Caco-2 (cell line): ENCODE measurements around the gene DOCK10. TPM values are rescaled to one million over a fixed set of nuclear protein-coding genes. Genes with fewer than 3 reads are reported as not detected.

Source experiments
- BruUV-seq: library from RNA; stranded (reverse); fragments of 400-500 nt; replicated peaks from 2 replicates; lab custom pipeline; 2021; lab: Mats Ljungman, UMichigan
- CTCF ChIA-PET: fragments of 300-600 bp; sonication (Branson Sonifier 250); formaldehyde crosslinking; loops from one replicate; lab custom pipeline; 2022; ENCODE audit warnings: antibody characterized with exemption; lab: Charles Lee
- POLR2A ChIA-PET: fragments of 300-600 bp; sonication (Branson Sonifier 250); formaldehyde crosslinking; loops from one replicate; lab custom pipeline; 2022; ENCODE audit warnings: antibody characterized with exemption; lab: Charles Lee
- DNase-seq, 2 experiments: peaks; one replicate each; pipeline versions ENCODE4 v3.0.0 to v3.0.0-alpha.2; 2020 to 2022
- H3K27me3 ChIP-seq: replicated peaks from 2 replicates; pipeline ENCODE4 v1.6.0; 2011; ENCODE audit warnings: low read length; ENCODE audit not compliant: control insufficient read depth, insufficient read depth
- H3K36me3 ChIP-seq: 2 replicates; pipeline ENCODE4 v1.5.1; 2011; ENCODE audit warnings: low read length; ENCODE audit not compliant: control insufficient read depth, insufficient read depth
- H3K4me1 ChIP-seq: fragments of 250-450 bp; sonication (Bioruptor Pico); 2 replicates; pipeline ENCODE4 v1.5.1; 2020; ENCODE audit warnings: mild to moderate bottlenecking
- H3K4me3 ChIP-seq: 2 replicates; pipeline ENCODE4 v1.5.1; 2011; ENCODE audit warnings: low read depth, mild to moderate bottlenecking, control low read depth, low read length
- H3K9me3 ChIP-seq: fragments of 250-450 bp; sonication (Bioruptor Pico); 2 replicates; pipeline ENCODE4 v1.5.1; 2020; ENCODE audit warnings: mild to moderate bottlenecking, moderate library complexity
- H3K27ac Mint-ChIP-seq: one replicate; pipeline ENCODE4 v1.8.0; 2022; ENCODE audit warnings: mixed read lengths; ENCODE audit not compliant: unreplicated experiment
- H3K27me3 Mint-ChIP-seq: one replicate; pipeline ENCODE4 v1.8.0; 2022; ENCODE audit warnings: mixed read lengths; ENCODE audit not compliant: insufficient read depth, unreplicated experiment
- H3K36me3 Mint-ChIP-seq: one replicate; pipeline ENCODE4 v1.8.0; 2022; ENCODE audit warnings: mild to moderate bottlenecking, mixed read lengths; ENCODE audit not compliant: insufficient read depth, unreplicated experiment
- H3K4me1 Mint-ChIP-seq: one replicate; pipeline ENCODE4 v1.8.0; 2022; ENCODE audit warnings: low read depth, mixed read lengths; ENCODE audit not compliant: unreplicated experiment
- H3K4me3 Mint-ChIP-seq: one replicate; pipeline ENCODE4 v1.8.0; 2022; ENCODE audit warnings: mild to moderate bottlenecking, moderate library complexity, mixed read lengths; ENCODE audit not compliant: unreplicated experiment
- H3K9me3 Mint-ChIP-seq: one replicate; pipeline ENCODE4 v1.8.0; 2022; ENCODE audit warnings: mixed read lengths; ENCODE audit not compliant: unreplicated experiment
- CTCF ChIP-seq, 2 experiments: fragments of 200-600 bp in 1 of 2; IDR thresholded peaks; 1 replicate in 1 of 2; 2 replicates in 1 of 2; pipeline versions ENCODE4 v1.5.1 to v1.8.0; 2011 to 2022; ENCODE audit warnings: antibody characterized with exemption in 1 of 2, control low read depth in 1 of 2, inconsistent platforms in 1 of 2, low read depth in 1 of 2, low read length in 1 of 2, mild to moderate bottlenecking in 1 of 2, moderate library complexity in 1 of 2; ENCODE audit not compliant: insufficient read depth in 1 of 2, severe bottlenecking in 1 of 2, unreplicated experiment in 1 of 2
- intact Hi-C: fragments of 100-400 bp; cut with micrococcal nuclease; formaldehyde crosslinking; loops from one replicate; pipeline ENCODE4 v1.10.0; 2022; ENCODE audit not compliant: unreplicated experiment
- total RNA-seq: library from RNA; stranded (reverse); gene quantifications from 2 replicates; pipeline ENCODE4 v1.2.3, GENCODE V29; 2022

DOCK10 gene
- total RNA-seq, 1 experiment from 2014 or later = not detected

- H3K4me1 Mint-ChIP-seq = peaks cover 7% of the 10 kb centered on the region
- intact Hi-C loops = no loop called here
- BruUV-seq = no TSS peak
Measured at GRCh38 chr2:224780823-224781222, 261.4 kb downstream of the DOCK10 start.

GRCh38 chr2:224780106-224780505, 262.2 kb downstream of the DOCK10 start:
- H3K4me3 Mint-ChIP-seq = no peak overlapping the region
- no peak for TF ChIP-seq CTCF (IDR thresholded peaks at IDR 0.05; ENCODE audit: insufficient read depth in 1 of 2, low read depth in 1 of 2, low read length in 1 of 2, severe bottlenecking in 1 of 2, unreplicated experiment in 1 of 2)
- H3K27ac Mint-ChIP-seq = no peak overlapping the region
- no peak for DNase-seq
- H3K36me3 Mint-ChIP-seq = no peaks in the 10 kb centered on the region
- H3K27me3 ChIP-seq = no peaks in the 10 kb centered on the region
- H3K4me1 Mint-ChIP-seq = peaks cover 7% of the 10 kb centered on the region
- no peaks in the 10 kb centered on the region for H3K9me3 Mint-ChIP-seq
- intact Hi-C loops = no loop called here
- POLR2A ChIA-PET = no interaction called here
- BruUV-seq = no TSS peak
- H3K9me3 ChIP-seq = no peaks in the 10 kb centered on the region
- no peaks in the 10 kb centered on the region for H3K27me3 Mint-ChIP-seq
- no peaks in the 10 kb centered on the region for H3K36me3 ChIP-seq
- CTCF ChIA-PET = no interaction called here
- H3K4me1 ChIP-seq = no peaks in the 10 kb centered on the region
- H3K4me3 ChIP-seq = no peak overlapping the region

More at GRCh38 chr2:224780823-224781222, 261.4 kb downstream of the DOCK10 start:
- ChIA-PET CTCF (no interaction called here), POLR2A (no interaction called here)
- Histone ChIP-seq H3K9me3 (no peaks in the 10 kb centered on the region), H3K27me3 (no peaks in the 10 kb centered on the region), H3K36me3 (no peaks in the 10 kb centered on the region), H3K4me1 (no peaks in the 10 kb centered on the region), H3K4me3 (no peak overlapping the region)
- TF ChIP-seq CTCF (IDR thresholded peaks at IDR 0.05; ENCODE audit: insufficient read depth in 1 of 2, low read depth in 1 of 2, low read length in 1 of 2, severe bottlenecking in 1 of 2, unreplicated experiment in 1 of 2) = no peak
- Mint-ChIP-seq H3K27ac (no peak overlapping the region), H3K36me3 (no peaks in the 10 kb centered on the region), H3K4me3 (no peak overlapping the region), H3K9me3 (no peaks in the 10 kb centered on the region), H3K27me3 (no peaks in the 10 kb centered on the region)
- DNase-seq = no peak

GRCh38 chr2:224778474-224778877, 263.8 kb downstream of the DOCK10 start:
- no peaks in the 10 kb centered on the region for H3K9me3 Mint-ChIP-seq
- no peaks in the 10 kb centered on the region for H3K36me3 Mint-ChIP-seq
- H3K27me3 ChIP-seq = no peaks in the 10 kb centered on the region
- peak; percentile 53 to 74 for TF ChIP-seq CTCF (IDR thresholded peaks at IDR 0.05; ENCODE audit: insufficient read depth in 1 of 2, low read depth in 1 of 2, low read length in 1 of 2, severe bottlenecking in 1 of 2, unreplicated experiment in 1 of 2)
- no peaks in the 10 kb centered on the region for H3K9me3 ChIP-seq
- H3K4me3 ChIP-seq = no peak overlapping the region
- H3K27me3 Mint-ChIP-seq = no peaks in the 10 kb centered on the region
- BruUV-seq = no TSS peak
- intact Hi-C loops = loop anchor here (1.0 to 5.0 kb wide), 4 partner anchors 29 to 421 kb away; no protein-coding TSS in a partner anchor
- no peak overlapping the region for H3K4me3 Mint-ChIP-seq
- H3K4me1 Mint-ChIP-seq = peaks cover 7% of the 10 kb centered on the region
- no peaks in the 10 kb centered on the region for H3K4me1 ChIP-seq
- no peaks in the 10 kb centered on the region for H3K36me3 ChIP-seq
- DNase-seq = peak; percentile 32 to 36
- CTCF ChIA-PET = no interaction called here
- H3K27ac Mint-ChIP-seq = no peak overlapping the region
- POLR2A ChIA-PET = no interaction called here
